ENCODE measurements around the gene AMACR. TPM values are rescaled to one million over a fixed set of nuclear protein-coding genes. Genes with fewer than 3 reads are reported as not detected.

AMACR gene
- total RNA-seq, 2 experiments from 2014 or later, result 4.8 to 6.0 TPM

GRCh38 chr5:33997331-33997983 lies 10.4 kb downstream of the AMACR start:
- CTCF ChIA-PET, result interaction anchor here (0.6 to 1.8 kb wide), 9 partner anchors 9 to 458 kb away, joined by 3 to 9 read pairs (median 4); partner anchors contain the start of gene AMACR
- Mint-ChIP-seq H3K27me3 (no peaks in the 10 kb centered on the region), H3K36me3 (ENCODE audit: low read depth) (peaks cover 4% of the 10 kb centered on the region), H3K4me3 (no peak overlapping the region), H3K9me3 (no peaks in the 10 kb centered on the region), H3K4me1 (peaks cover 19% of the 10 kb centered on the region), H3K27ac (no peak overlapping the region)
- peak; percentile 54 for DNase-seq
- POLR2A ChIA-PET, result interaction anchor here (0.6 kb wide), 1 partner anchor 855 kb away, joined by 3 read pairs; no protein-coding TSS in a partner anchor

- no peak for DNase-seq
- POLR2A ChIA-PET, result no interaction called here
- peaks cover 4% of the 10 kb centered on the region for H3K36me3 Mint-ChIP-seq (ENCODE audit: low read depth)
Observed at GRCh38 chr5:33995865-33996264, 12.0 kb downstream of the AMACR start.

GRCh38 chr5:33994845-33995244 lies 13.0 kb downstream of the AMACR start:
- no peak overlapping the region for H3K27ac Mint-ChIP-seq
- H3K36me3 Mint-ChIP-seq (ENCODE audit: low read depth), result peaks cover 4% of the 10 kb centered on the region
- H3K27me3 Mint-ChIP-seq, result no peaks in the 10 kb centered on the region
- DNase-seq, result no peak
- ChIA-PET CTCF (no interaction called here), POLR2A (no interaction called here)
- H3K4me3 Mint-ChIP-seq, result no peak overlapping the region
- H3K9me3 Mint-ChIP-seq, result no peaks in the 10 kb centered on the region
- H3K4me1 Mint-ChIP-seq, result peaks cover 19% of the 10 kb centered on the region

More at GRCh38 chr5:33995865-33996264, 12.0 kb downstream of the AMACR start:
- no peaks in the 10 kb centered on the region for H3K9me3 Mint-ChIP-seq
- no peak overlapping the region for H3K27ac Mint-ChIP-seq
- CTCF ChIA-PET, result interaction anchor here (0.7 to 1.6 kb wide), 3 partner anchors 10 to 14 kb away, joined by 3 to 5 read pairs (median 4); partner anchors contain the start of gene AMACR
- H3K27me3 Mint-ChIP-seq, result no peaks in the 10 kb centered on the region
- H3K4me1 Mint-ChIP-seq, result peaks cover 19% of the 10 kb centered on the region
- H3K4me3 Mint-ChIP-seq, result no peak overlapping the region

- H3K4me1 Mint-ChIP-seq, result peaks cover 19% of the 10 kb centered on the region
- peaks cover under 1% of the 10 kb centered on the region for H3K9me3 Mint-ChIP-seq
- H3K27ac Mint-ChIP-seq, result no peak overlapping the region
- no peak for DNase-seq
- H3K36me3 Mint-ChIP-seq (ENCODE audit: low read depth), result peaks cover 20% of the 10 kb centered on the region
- H3K4me3 Mint-ChIP-seq, result no peak overlapping the region
- H3K27me3 Mint-ChIP-seq, result no peaks in the 10 kb centered on the region
- CTCF ChIA-PET, result no interaction called here
- POLR2A ChIA-PET, result no interaction called here
Observed at GRCh38 chr5:33992864-33993263, 15.0 kb downstream of the AMACR start.

GRCh38 chr5:33985447-33985846 lies 22.4 kb downstream of the AMACR start:
- ChIA-PET CTCF (no interaction called here), POLR2A (no interaction called here)

GRCh38 chr5:33984671-33985124 lies 23.2 kb downstream of the AMACR start, which contains the start of gene SLC45A2:
SLC45A2 (minus strand) TSS chr5:33984693; CDS start chr5:33984583, 110 bp downstream.
- H3K27me3 Mint-ChIP-seq, result no peaks in the 10 kb centered on the region
- CTCF ChIA-PET, result no interaction called here
- H3K4me3 Mint-ChIP-seq, result no peak within 1 kb of the TSS
- H3K9me3 Mint-ChIP-seq, result peaks cover 5% of the 10 kb centered on the region
- no peaks in the 10 kb centered on the region for H3K4me1 Mint-ChIP-seq
- no peak within 1 kb of the TSS for H3K27ac Mint-ChIP-seq
- POLR2A ChIA-PET, result no interaction called here
- DNase-seq, result no peak
- peaks cover 21% of the 10 kb centered on the region for H3K36me3 Mint-ChIP-seq (ENCODE audit: low read depth)

More at GRCh38 chr5:33985447-33985846, 22.4 kb downstream of the AMACR start:
- H3K27ac Mint-ChIP-seq, result no peak overlapping the region
- no peak for DNase-seq
- H3K27me3 Mint-ChIP-seq, result no peaks in the 10 kb centered on the region
- H3K9me3 Mint-ChIP-seq, result peaks cover 5% of the 10 kb centered on the region
- peaks cover 21% of the 10 kb centered on the region for H3K36me3 Mint-ChIP-seq (ENCODE audit: low read depth)
- no peaks in the 10 kb centered on the region for H3K4me1 Mint-ChIP-seq
- H3K4me3 Mint-ChIP-seq, result no peak overlapping the region

- H3K4me3 Mint-ChIP-seq, result no peak overlapping the region
- peaks cover 5% of the 10 kb centered on the region for H3K9me3 Mint-ChIP-seq
- H3K36me3 Mint-ChIP-seq (ENCODE audit: low read depth), result peaks cover 18% of the 10 kb centered on the region
- H3K27me3 Mint-ChIP-seq, result no peaks in the 10 kb centered on the region
- H3K27ac Mint-ChIP-seq, result no peak overlapping the region
- POLR2A ChIA-PET, result no interaction called here
- H3K4me1 Mint-ChIP-seq, result no peaks in the 10 kb centered on the region
- DNase-seq, result no peak
- CTCF ChIA-PET, result no interaction called here
Observed at GRCh38 chr5:33984178-33984577, 23.7 kb downstream of the AMACR start.

- Mint-ChIP-seq H3K36me3 (ENCODE audit: low read depth) (no peaks in the 10 kb centered on the region), H3K4me1 (no peaks in the 10 kb centered on the region), H3K27ac (no peak overlapping the region), H3K4me3 (no peak overlapping the region), H3K27me3 (no peaks in the 10 kb centered on the region), H3K9me3 (no peaks in the 10 kb centered on the region)
- ChIA-PET CTCF (interaction anchor here (0.9 to 1.1 kb wide), 4 partner anchors 11 to 16 kb away, joined by 3 to 4 read pairs (median 3); no protein-coding TSS in a partner anchor), POLR2A (no interaction called here)
- no peak for DNase-seq
Observed at GRCh38 chr5:33981408-33982162, 26.3 kb downstream of the AMACR start.

- no peaks in the 10 kb centered on the region for H3K27me3 Mint-ChIP-seq
- CTCF ChIA-PET, result no interaction called here
- no peak overlapping the region for H3K27ac Mint-ChIP-seq
- H3K4me1 Mint-ChIP-seq, result no peaks in the 10 kb centered on the region
- H3K9me3 Mint-ChIP-seq, result no peaks in the 10 kb centered on the region
- no peak for DNase-seq
- no peak overlapping the region for H3K4me3 Mint-ChIP-seq
- H3K36me3 Mint-ChIP-seq (ENCODE audit: low read depth), result no peaks in the 10 kb centered on the region
- POLR2A ChIA-PET, result no interaction called here
Observed at GRCh38 chr5:33980030-33980429, 27.8 kb downstream of the AMACR start.

GRCh38 chr5:33978306-33978705 lies 29.5 kb downstream of the AMACR start:
- CTCF ChIA-PET, result interaction anchor here (0.6 to 0.8 kb wide), 2 partner anchors 10 to 11 kb away, joined by 3 read pairs; no protein-coding TSS in a partner anchor
- no peaks in the 10 kb centered on the region for H3K36me3 Mint-ChIP-seq (ENCODE audit: low read depth)
- peaks cover 7% of the 10 kb centered on the region for H3K4me1 Mint-ChIP-seq
- H3K27ac Mint-ChIP-seq, result no peak overlapping the region
- no peak for DNase-seq
- no peak overlapping the region for H3K4me3 Mint-ChIP-seq
- POLR2A ChIA-PET, result no interaction called here
- no peaks in the 10 kb centered on the region for H3K9me3 Mint-ChIP-seq
- peaks cover 2% of the 10 kb centered on the region for H3K27me3 Mint-ChIP-seq

- H3K9me3 Mint-ChIP-seq, result no peaks in the 10 kb centered on the region
- DNase-seq, result no peak
- peaks cover 2% of the 10 kb centered on the region for H3K27me3 Mint-ChIP-seq
- H3K4me3 Mint-ChIP-seq, result no peak overlapping the region
- no peaks in the 10 kb centered on the region for H3K36me3 Mint-ChIP-seq (ENCODE audit: low read depth)
- POLR2A ChIA-PET, result no interaction called here
- H3K27ac Mint-ChIP-seq, result no peak overlapping the region
- H3K4me1 Mint-ChIP-seq, result peaks cover 15% of the 10 kb centered on the region
- CTCF ChIA-PET, result no interaction called here
Observed at GRCh38 chr5:33976307-33976706, 31.5 kb downstream of the AMACR start.

- H3K4me3 Mint-ChIP-seq, result no peak overlapping the region
- ChIA-PET POLR2A (no interaction called here), CTCF (interaction anchor here (0.7 kb wide), 1 partner anchor 10 kb away, joined by 3 read pairs; no protein-coding TSS in a partner anchor)
- no peak overlapping the region for H3K27ac Mint-ChIP-seq
- peaks cover 2% of the 10 kb centered on the region for H3K27me3 Mint-ChIP-seq
- peaks cover 15% of the 10 kb centered on the region for H3K4me1 Mint-ChIP-seq
- H3K9me3 Mint-ChIP-seq, result no peaks in the 10 kb centered on the region
- H3K36me3 Mint-ChIP-seq (ENCODE audit: low read depth), result no peaks in the 10 kb centered on the region
- no peak for DNase-seq
Observed at GRCh38 chr5:33975852-33976251, 32.0 kb downstream of the AMACR start.

- Mint-ChIP-seq H3K36me3 (ENCODE audit: low read depth) (no peaks in the 10 kb centered on the region), H3K4me1 (peaks cover 17% of the 10 kb centered on the region), H3K4me3 (peak overlapping the region; percentile 43), H3K27me3 (peaks cover 3% of the 10 kb centered on the region), H3K27ac (no peak overlapping the region), H3K9me3 (no peaks in the 10 kb centered on the region)
- POLR2A ChIA-PET, result no interaction called here
- CTCF ChIA-PET, result no interaction called here
- no peak for DNase-seq
Observed at GRCh38 chr5:33973271-33973670, 34.6 kb downstream of the AMACR start.
